AG04449 (cell line): ENCODE results near the gene SCRN1.

Experiments
- CTCF ChIA-PET: fragments of 350-600 bp; formaldehyde crosslinking; extraction: SDS; loops from one replicate; lab custom pipeline; 2021; ENCODE audit warnings: antibody characterized with exemption; lab: Yijun Ruan, JAX
- POLR2A ChIA-PET: fragments of 400-600, 350-600 bp; formaldehyde crosslinking; extraction: SDS; loops from one replicate; lab custom pipeline; 2020; ENCODE audit warnings: antibody characterized with exemption, inconsistent platforms; lab: Yijun Ruan, JAX
- DNase-seq: peaks from one replicate; pipeline ENCODE4 v3.0.0-alpha.2; 2010; ENCODE audit warnings: low read depth, low spot score
- H3K4me3 ChIP-seq: 2 replicates; pipeline ENCODE4 v1.5.1; 2011; ENCODE audit warnings: low read depth, mild to moderate bottlenecking, control low read depth, low read length
- CTCF ChIP-seq: IDR thresholded peaks from one replicate; pipeline ENCODE4 v1.5.1; 2011; ENCODE audit warnings: mild to moderate bottlenecking, moderate library complexity, low read length, control low read depth, inconsistent platforms; ENCODE audit not compliant: insufficient read depth; ENCODE audit errors: missing control alignments

The SCRN1 gene

GRCh38 chr7:29998489-29998888, 8.9 kb upstream of the SCRN1 start:
- H3K4me3 ChIP-seq: no peak overlapping the region
- DNase-seq: no peak
- CTCF ChIA-PET: no interaction called here
- no peak for TF ChIP-seq CTCF
- POLR2A ChIA-PET: no interaction called here

GRCh38 chr7:29996321-29996720, 6.7 kb upstream of the SCRN1 start:
- no peak for DNase-seq
- ChIA-PET CTCF (no interaction called here), POLR2A (no interaction called here)
- H3K4me3 ChIP-seq: no peak overlapping the region
- no peak for TF ChIP-seq CTCF

- ChIA-PET CTCF (no interaction called here), POLR2A (no interaction called here)
- TF ChIP-seq CTCF: no peak
- DNase-seq: no peak
- no peak overlapping the region for H3K4me3 ChIP-seq
Observed at GRCh38 chr7:29995652-29996051, 6.1 kb upstream of the SCRN1 start.

- no peak for DNase-seq
- no peak for TF ChIP-seq CTCF
- POLR2A ChIA-PET: no interaction called here
- CTCF ChIA-PET: no interaction called here
- H3K4me3 ChIP-seq: no peak overlapping the region
Observed at GRCh38 chr7:29993140-29993539, 3.5 kb upstream of the SCRN1 start.

- no peak for TF ChIP-seq CTCF
- ChIA-PET CTCF (no interaction called here), POLR2A (no interaction called here)
- H3K4me3 ChIP-seq: no peak overlapping the region
- no peak for DNase-seq
Observed at GRCh38 chr7:29991937-29992336, 2.3 kb upstream of the SCRN1 start.

- ChIA-PET CTCF (no interaction called here), POLR2A (no interaction called here)
- no peak overlapping the region for H3K4me3 ChIP-seq
- no peak for DNase-seq
- no peak for TF ChIP-seq CTCF
Observed at GRCh38 chr7:29990931-29991330, 1.3 kb upstream of the SCRN1 start.
